Suprapubic skin (tissue), 4 donors: ENCODE results near the gene APOB.

ENCODE experiments used
- POLR2A ChIP-seq, 2 donors: fragments of 450-650 bp; IDR thresholded peaks; one replicate each; pipeline ENCODE4 v1.6.1; 2017; ENCODE audit warnings: antibody characterized with exemption in 2 of 2, mild to moderate bottlenecking in 2 of 2, moderate library complexity in 2 of 2
- POLR2AphosphoS5 ChIP-seq, 3 donors: sonication (generic); formaldehyde crosslinking; IDR thresholded peaks; one replicate each; pipeline ENCODE4 v1.6.1; 2017; ENCODE audit warnings: antibody characterized with exemption in 3 of 3
- TF ChIP-seq, protein P1 (sequence below), 2 donors: fragments of 200-600 bp in 1 of 2; fragments of 450-650 bp in 1 of 2; sonication (generic) in 1 of 2; IDR thresholded peaks; one replicate each; pipeline ENCODE4 v1.5.1; 2016 to 2019; ENCODE audit warnings: antibody characterized with exemption in 2 of 2, mild to moderate bottlenecking in 1 of 2, moderate library complexity in 1 of 2

DNA sequence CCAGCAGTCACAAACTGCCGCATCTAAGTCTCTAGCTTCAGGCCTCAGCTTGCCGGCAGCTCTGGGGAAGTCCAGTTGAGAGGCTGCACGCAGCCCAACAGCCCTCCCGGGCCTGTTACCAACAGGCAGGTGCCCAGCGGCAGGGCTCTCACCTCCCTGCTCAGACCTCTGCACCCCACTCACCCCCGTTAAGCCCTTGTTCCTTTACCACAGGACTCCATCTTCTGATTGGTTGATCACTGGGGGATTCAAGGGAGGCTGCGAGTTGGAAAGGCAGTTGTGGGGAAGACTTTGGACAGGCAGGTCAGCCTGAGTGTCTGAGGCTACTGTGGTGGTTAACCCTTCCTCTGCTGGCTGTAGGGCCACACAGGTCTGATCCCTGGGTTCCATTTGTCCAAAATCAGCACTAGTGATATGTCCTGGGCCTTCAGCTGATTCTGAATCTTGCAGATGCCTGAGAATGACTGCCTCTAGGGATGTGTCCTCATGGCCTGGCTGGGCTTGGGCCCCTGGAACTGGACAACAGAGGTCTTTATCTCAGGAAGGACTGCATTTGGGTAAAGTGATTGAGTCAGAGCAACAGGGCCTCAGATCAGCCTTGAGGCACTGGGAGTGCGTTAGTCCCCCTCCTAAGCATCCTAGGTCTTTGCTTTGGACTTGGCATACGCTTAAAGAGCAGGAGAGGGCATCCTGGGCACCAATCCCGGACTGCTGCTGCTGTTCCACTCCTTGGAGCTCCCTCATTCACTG is 88.4 kb downstream of the APOB start:
- TF ChIP-seq, protein P1, sequence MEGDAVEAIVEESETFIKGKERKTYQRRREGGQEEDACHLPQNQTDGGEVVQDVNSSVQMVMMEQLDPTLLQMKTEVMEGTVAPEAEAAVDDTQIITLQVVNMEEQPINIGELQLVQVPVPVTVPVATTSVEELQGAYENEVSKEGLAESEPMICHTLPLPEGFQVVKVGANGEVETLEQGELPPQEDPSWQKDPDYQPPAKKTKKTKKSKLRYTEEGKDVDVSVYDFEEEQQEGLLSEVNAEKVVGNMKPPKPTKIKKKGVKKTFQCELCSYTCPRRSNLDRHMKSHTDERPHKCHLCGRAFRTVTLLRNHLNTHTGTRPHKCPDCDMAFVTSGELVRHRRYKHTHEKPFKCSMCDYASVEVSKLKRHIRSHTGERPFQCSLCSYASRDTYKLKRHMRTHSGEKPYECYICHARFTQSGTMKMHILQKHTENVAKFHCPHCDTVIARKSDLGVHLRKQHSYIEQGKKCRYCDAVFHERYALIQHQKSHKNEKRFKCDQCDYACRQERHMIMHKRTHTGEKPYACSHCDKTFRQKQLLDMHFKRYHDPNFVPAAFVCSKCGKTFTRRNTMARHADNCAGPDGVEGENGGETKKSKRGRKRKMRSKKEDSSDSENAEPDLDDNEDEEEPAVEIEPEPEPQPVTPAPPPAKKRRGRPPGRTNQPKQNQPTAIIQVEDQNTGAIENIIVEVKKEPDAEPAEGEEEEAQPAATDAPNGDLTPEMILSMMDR (IDR thresholded peaks at IDR 0.05), result no peak
- TF ChIP-seq POLR2AphosphoS5 (IDR thresholded peaks at IDR 0.05), result no peak
- no peak for TF ChIP-seq POLR2A (IDR thresholded peaks at IDR 0.05)
